Stimulated activated CD8-positive, alpha-beta memory T cell treated with anti-CD3 and anti-CD28 coated beads, Interleukin-12 subunit alpha, Interleukin-12 subunit beta, amount 100 ng/mL, for 1 hour (primary cell): ENCODE measurements around the gene FBXW4.

Experiments
- DNase-seq: peaks from one replicate; pipeline ENCODE4 v3.0.0-alpha.2; 2020; ENCODE audit warnings: low read depth

The FBXW4 gene

GRCh38 chr10:101580486-101581399, 114.2 kb downstream of the FBXW4 start:
- no peak for DNase-seq

- no peak for DNase-seq
These were observed 115.5 kb downstream of the FBXW4 start for GRCh38 chr10:101579516-101579870.

- DNase-seq = no peak
These were observed 116.0 kb downstream of the FBXW4 start for GRCh38 chr10:101578803-101579515.

GRCh38 chr10:101578192-101578591, 116.8 kb downstream of the FBXW4 start:
- DNase-seq = no peak

- no peak for DNase-seq
These were observed 117.7 kb downstream of the FBXW4 start for GRCh38 chr10:101577121-101577871.

GRCh38 chr10:101576211-101576863, 118.6 kb downstream of the FBXW4 start:
- DNase-seq = no peak

GRCh38 chr10:101575580-101576210, 119.3 kb downstream of the FBXW4 start:
- no peak for DNase-seq

GRCh38 chr10:101575091-101575490, 119.9 kb downstream of the FBXW4 start:
- DNase-seq = no peak

- no peak for DNase-seq
These were observed 120.9 kb downstream of the FBXW4 start for GRCh38 chr10:101573885-101574753.

GRCh38 chr10:101572785-101573184, 122.2 kb downstream of the FBXW4 start:
- no peak for DNase-seq

- DNase-seq = no peak
These were observed 122.8 kb downstream of the FBXW4 start for GRCh38 chr10:101572126-101572525.

- DNase-seq = no peak
These were observed 123.6 kb downstream of the FBXW4 start for GRCh38 chr10:101571271-101571925.

GRCh38 chr10:101570428-101571270, 124.3 kb downstream of the FBXW4 start:
- no peak for DNase-seq

GRCh38 chr10:101569622-101570427, 125.1 kb downstream of the FBXW4 start:
- peak; percentile 64 for DNase-seq

GRCh38 chr10:101569323-101569621, 125.7 kb downstream of the FBXW4 start:
- DNase-seq = no peak

- DNase-seq = no peak
These were observed 126.8 kb downstream of the FBXW4 start for GRCh38 chr10:101568054-101568745.

GRCh38 chr10:101567165-101568006, 127.6 kb downstream of the FBXW4 start:
- no peak for DNase-seq
